PFSK-1 (cell line): ENCODE data around the gene COL9A3.

Source experiments
- POLR2AphosphoS5 ChIP-seq: IDR thresholded peaks from 2 replicates; pipeline ENCODE4 v1.6.1; 2012; ENCODE audit warnings: low read depth, mild to moderate bottlenecking, control low read depth, low read length, moderate library complexity
- REST ChIP-seq, 2 experiments: IDR thresholded peaks; 2 replicates each; pipeline versions ENCODE4 v1.6.1 to v1.8.0; 2011 to 2012; ENCODE audit warnings: low read depth in 2 of 2, low read length in 2 of 2, control low read depth in 1 of 2, inconsistent platforms in 1 of 2, mild to moderate bottlenecking in 1 of 2, moderate library complexity in 1 of 2; ENCODE audit not compliant: insufficient read depth in 1 of 2
- TAF1 ChIP-seq: IDR thresholded peaks from 2 replicates; pipeline ENCODE4 v1.6.1; 2012; ENCODE audit warnings: low read length, control low read depth, borderline replicate concordance; ENCODE audit not compliant: insufficient read depth

- TF ChIP-seq TAF1 (no peak), POLR2AphosphoS5 (no peak), REST (IDR thresholded peaks at IDR 0.05; ENCODE audit: insufficient read depth in 1 of 2, low read depth in 2 of 2, low read length in 2 of 2) (no peak)
These were observed 40.7 kb upstream of the COL9A3 start for GRCh38 chr20:62776035-62776691.
